B cell (primary cell): ENCODE data around the gene TRRAP. TPM values are rescaled to one million over a fixed set of nuclear protein-coding genes. Genes with fewer than 3 reads are reported as not detected.

Experiments used
- ATAC-seq: fragments of 200-7000 bp; cut with Tn5 transposase; one replicate; pipeline ENCODE4 v1.10.0; 2021; ENCODE audit warnings: low read depth, mild to moderate bottlenecking, moderate number of reproducible peaks, moderate library complexity
- CTCF ChIA-PET: fragments of 350-600 bp; sonication (Branson Sonifier 250); formaldehyde crosslinking; loops from one replicate; lab custom pipeline; 2021; ENCODE audit warnings: antibody characterized with exemption, inconsistent platforms; lab: Charles Lee
- POLR2A ChIA-PET: fragments of 350-600 bp; sonication (Branson Sonifier 250); formaldehyde crosslinking; loops from one replicate; lab custom pipeline; 2021; ENCODE audit warnings: antibody characterized with exemption; lab: Charles Lee
- DNase-seq: peaks from one replicate; pipeline ENCODE4 v3.0.0; 2013
- H2AFZ ChIP-seq: 2 replicates; pipeline ENCODE4 v1.6.1; 2012; ENCODE audit warnings: mild to moderate bottlenecking, low read depth, low read length; ENCODE audit not compliant: insufficient read depth, poor library complexity, severe bottlenecking
- H3K27ac ChIP-seq, 2 donors: 1 replicate in 1 of 2; 2 replicates in 1 of 2; pipeline ENCODE4 v1.5.1; 2012 to 2013; ENCODE audit warnings: low read length in 2 of 2, mild to moderate bottlenecking in 2 of 2, moderate library complexity in 1 of 2
- H3K27me3 ChIP-seq, 4 experiments: fragments of 200-600 bp in 1 of 4; sonication (generic) in 1 of 4; replicated peaks in 1 of 4; 1 replicate in 2 of 4; 2 replicates in 2 of 4; pipeline versions ENCODE4 v1.6.1 to v1.7.0; 2013 to 2016; ENCODE audit warnings: low read length in 3 of 4, mild to moderate bottlenecking in 2 of 4, mixed read lengths in 1 of 4, moderate library complexity in 1 of 4; ENCODE audit not compliant: insufficient read depth in 4 of 4, control insufficient read depth in 3 of 4; ENCODE audit errors: control extremely low read depth in 1 of 4
- H3K36me3 ChIP-seq, 2 experiments: replicated peaks in 1 of 2; 1 replicate in 1 of 2; 2 replicates in 1 of 2; pipeline versions ENCODE4 v1.6.1 to v1.7.1; 2013; ENCODE audit warnings: low read length in 1 of 2; ENCODE audit not compliant: insufficient read depth in 2 of 2, control insufficient read depth in 1 of 2; ENCODE audit errors: control extremely low read depth in 1 of 2, extremely low read depth in 1 of 2
- H3K4me1 ChIP-seq, 2 donors: fragments of 200-600 bp in 1 of 2; sonication (generic) in 1 of 2; 1 replicate in 1 of 2; 2 replicates in 1 of 2; pipeline versions ENCODE4 v1.5.1 to v1.6.1; 2013 to 2017; ENCODE audit warnings: low read length in 2 of 2; ENCODE audit not compliant: control insufficient read depth in 2 of 2, insufficient read depth in 2 of 2
- H3K4me2 ChIP-seq: replicated peaks from 2 replicates; pipeline ENCODE3; 2012; ENCODE audit warnings: mild to moderate bottlenecking, low read depth, low read length; ENCODE audit not compliant: poor library complexity, severe bottlenecking
- H3K4me3 ChIP-seq, 5 experiments: fragments of 200-600 bp in 1 of 5; sonication (generic) in 1 of 5; 1 replicate in 3 of 5; 2 replicates in 2 of 5; pipeline versions ENCODE4 v1.5.1 to v1.7.0; 2011 to 2016; ENCODE audit warnings: low read length in 4 of 5, mild to moderate bottlenecking in 4 of 5, low read depth in 2 of 5, control low read depth in 1 of 5, moderate library complexity in 1 of 5; ENCODE audit not compliant: insufficient read depth in 1 of 5; ENCODE audit errors: control extremely low read depth in 1 of 5, extremely low read depth in 1 of 5
- H3K79me2 ChIP-seq: fragments of 200-600 bp; sonication (generic); one replicate; pipeline ENCODE4 v1.6.0; 2016; ENCODE audit warnings: low read length; ENCODE audit not compliant: control insufficient read depth, insufficient read depth
- H3K9ac ChIP-seq: fragments of 200-600 bp; sonication (generic); 2 replicates; pipeline ENCODE4 v1.6.1; 2017; ENCODE audit warnings: mild to moderate bottlenecking, low read length, moderate library complexity
- H3K9me3 ChIP-seq, 3 donors: one replicate each; pipeline versions ENCODE4 v1.6.1 to v1.7.1; 2013; ENCODE audit warnings: low read length in 2 of 3; ENCODE audit not compliant: control insufficient read depth in 2 of 3, insufficient read depth in 1 of 3; ENCODE audit errors: control extremely low read depth in 1 of 3
- H4K20me1 ChIP-seq: 2 replicates; pipeline ENCODE4 v1.6.0; 2012; ENCODE audit warnings: mild to moderate bottlenecking, low read length; ENCODE audit not compliant: insufficient read depth, control insufficient read depth, poor library complexity, severe bottlenecking
- H3K27ac Mint-ChIP-seq: one replicate; pipeline ENCODE4 v1.8.0; 2021; ENCODE audit warnings: mixed read lengths
- H3K27me3 Mint-ChIP-seq: one replicate; pipeline ENCODE4 v1.8.0; 2021; ENCODE audit warnings: mixed read lengths
- H3K4me1 Mint-ChIP-seq: one replicate; pipeline ENCODE4 v1.8.0; 2021; ENCODE audit warnings: mixed read lengths
- H3K4me3 Mint-ChIP-seq: one replicate; pipeline ENCODE4 v1.8.0; 2021; ENCODE audit warnings: mixed read lengths
- H3K9me3 Mint-ChIP-seq: one replicate; pipeline ENCODE4 v1.8.0; 2022; ENCODE audit warnings: mixed read lengths; ENCODE audit not compliant: insufficient read depth
- EZH2 ChIP-seq: IDR thresholded peaks from 2 replicates; pipeline ENCODE4 v1.6.1; 2012; ENCODE audit warnings: borderline replicate concordance, low read depth, mild to moderate bottlenecking, moderate library complexity, low read length; ENCODE audit not compliant: insufficient read depth, poor library complexity, severe bottlenecking
- WGBS: methylation state at CpG from one replicate; pipeline ENCODE4 v1.1.5; 2013; ENCODE audit warnings: missing lambda C conversion rate; ENCODE audit not compliant: insufficient coverage; 5-methylcytosine and 5-hydroxymethylcytosine counted together
- intact Hi-C: fragments of 100-400 bp; cut with micrococcal nuclease; formaldehyde crosslinking; loops from one replicate; pipeline ENCODE4 v1.10.0; 2022
- polyA plus RNA-seq: library from polyadenylated mRNA; depleted of rRNA; stranded (reverse); fragments of >200 nt; gene quantifications from 2 replicates; pipeline ENCODE4 v1.2.3, GENCODE V29; 2012
- total RNA-seq, 2 donors: library from RNA; stranded (reverse); fragments of 120-200 nt in 1 of 2; gene quantifications; 1 replicate in 1 of 2; 2 replicates in 1 of 2; pipeline versions ENCODE4 v1.2.3 to v1.2.4, GENCODE V29; 2013 to 2022
- TF ChIP-seq, protein P1 (sequence below): fragments of 200-600 bp; IDR thresholded peaks from one replicate; pipeline ENCODE4 v1.8.0; 2022; ENCODE audit warnings: antibody characterized with exemption, mild to moderate bottlenecking

TRRAP gene
- total and polyA plus RNA-seq, 2 donors (not counting 1 experiment from before 2014, with no cell fraction given): 25.4 to 102 TPM

DNA sequence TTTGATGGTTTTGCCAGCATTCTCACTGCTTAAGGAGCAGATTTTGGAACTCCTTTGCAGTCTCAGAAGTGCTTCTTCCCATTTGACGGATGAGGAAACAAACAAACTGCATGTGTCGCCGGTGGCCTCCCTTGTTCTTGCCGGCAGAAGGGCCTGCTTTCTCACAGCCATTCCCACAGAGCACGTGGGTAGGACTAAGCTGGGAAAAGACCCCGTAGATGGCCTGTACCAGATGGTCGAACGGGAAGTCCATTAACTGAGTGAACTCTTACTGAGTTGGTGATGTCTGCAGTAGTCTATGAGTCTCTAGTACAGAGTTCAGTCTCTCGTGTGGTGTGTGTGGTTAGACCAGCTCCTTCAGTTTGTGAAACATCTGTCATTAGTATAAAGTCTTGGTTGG lies 131.9 kb downstream of the TRRAP start:
- POLR2A ChIA-PET: no interaction called here
- no peak for DNase-seq
- no peaks in the 10 kb centered on the region for H3K27me3 ChIP-seq

DNA sequence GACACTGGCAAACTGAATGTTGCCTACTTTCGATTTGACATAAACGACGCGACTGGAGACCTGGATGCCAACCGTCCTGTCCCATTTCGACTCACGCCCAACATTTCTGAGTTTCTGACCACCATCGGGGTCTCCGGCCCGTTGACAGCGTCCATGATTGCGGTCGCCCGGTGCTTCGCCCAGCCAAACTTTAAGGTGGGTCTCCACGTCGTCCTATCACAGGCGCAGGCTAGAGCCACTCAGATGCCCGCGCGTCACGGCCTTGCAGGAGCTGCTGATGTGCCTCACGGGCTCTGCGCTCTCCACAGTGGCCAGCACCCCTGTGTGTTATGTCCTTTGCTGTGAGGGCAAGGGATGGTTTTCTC lies 133.0 kb downstream of the TRRAP start:
- no peak for DNase-seq

More for the DNA sequence above, 131.9 kb downstream of the TRRAP start:
- Mint-ChIP-seq H3K9me3 (no peaks in the 10 kb centered on the region), H3K4me3 (no peak overlapping the region), H3K4me1 (peaks cover 7% of the 10 kb centered on the region), H3K27me3 (no peaks in the 10 kb centered on the region), H3K27ac (no peak overlapping the region)
- no peak overlapping the region for H3K27ac ChIP-seq
- intact Hi-C loops: no loop called here
- H3K4me2 ChIP-seq: no peak overlapping the region
- TF ChIP-seq EZH2: no peak
- TF ChIP-seq, protein P1, sequence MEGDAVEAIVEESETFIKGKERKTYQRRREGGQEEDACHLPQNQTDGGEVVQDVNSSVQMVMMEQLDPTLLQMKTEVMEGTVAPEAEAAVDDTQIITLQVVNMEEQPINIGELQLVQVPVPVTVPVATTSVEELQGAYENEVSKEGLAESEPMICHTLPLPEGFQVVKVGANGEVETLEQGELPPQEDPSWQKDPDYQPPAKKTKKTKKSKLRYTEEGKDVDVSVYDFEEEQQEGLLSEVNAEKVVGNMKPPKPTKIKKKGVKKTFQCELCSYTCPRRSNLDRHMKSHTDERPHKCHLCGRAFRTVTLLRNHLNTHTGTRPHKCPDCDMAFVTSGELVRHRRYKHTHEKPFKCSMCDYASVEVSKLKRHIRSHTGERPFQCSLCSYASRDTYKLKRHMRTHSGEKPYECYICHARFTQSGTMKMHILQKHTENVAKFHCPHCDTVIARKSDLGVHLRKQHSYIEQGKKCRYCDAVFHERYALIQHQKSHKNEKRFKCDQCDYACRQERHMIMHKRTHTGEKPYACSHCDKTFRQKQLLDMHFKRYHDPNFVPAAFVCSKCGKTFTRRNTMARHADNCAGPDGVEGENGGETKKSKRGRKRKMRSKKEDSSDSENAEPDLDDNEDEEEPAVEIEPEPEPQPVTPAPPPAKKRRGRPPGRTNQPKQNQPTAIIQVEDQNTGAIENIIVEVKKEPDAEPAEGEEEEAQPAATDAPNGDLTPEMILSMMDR: no peak
- no peak overlapping the region for H3K9ac ChIP-seq
- H4K20me1 ChIP-seq: no peaks in the 10 kb centered on the region
- CTCF ChIA-PET: no interaction called here
- ATAC-seq: no peak
- no peaks in the 10 kb centered on the region for H3K9me3 ChIP-seq
- H3K36me3 ChIP-seq: peaks cover 0 to 82% of the 10 kb centered on the region in 2 experiments
- H3K79me2 ChIP-seq: no peaks in the 10 kb centered on the region
- 92% methylated on average over 9 of the region's 9 CpGs for WGBS
- no peak overlapping the region for H2AFZ ChIP-seq
- no peaks in the 10 kb centered on the region for H3K4me1 ChIP-seq
- H3K4me3 ChIP-seq: no peak overlapping the region

More for the DNA sequence above, 133.0 kb downstream of the TRRAP start:
- Histone ChIP-seq H3K27ac (no peak overlapping the region), H3K4me2 (no peak overlapping the region), H3K36me3 (peaks cover 0 to 80% of the 10 kb centered on the region in 2 experiments), H3K9me3 (no peaks in the 10 kb centered on the region), H3K27me3 (no peaks in the 10 kb centered on the region), H4K20me1 (no peaks in the 10 kb centered on the region), H3K4me3 (no peak overlapping the region), H3K4me1 (no peaks in the 10 kb centered on the region), H2AFZ (no peak overlapping the region), H3K79me2 (no peaks in the 10 kb centered on the region), H3K9ac (no peak overlapping the region)
- ChIA-PET POLR2A (no interaction called here), CTCF (no interaction called here)
- WGBS: 99% methylated on average over 24 of the region's 24 CpGs
- intact Hi-C loops: no loop called here
- H3K4me3 Mint-ChIP-seq: no peak overlapping the region
- H3K27me3 Mint-ChIP-seq: no peaks in the 10 kb centered on the region
- TF ChIP-seq, protein P1: no peak
- TF ChIP-seq EZH2: no peak
- H3K27ac Mint-ChIP-seq: no peak overlapping the region
- H3K9me3 Mint-ChIP-seq: no peaks in the 10 kb centered on the region
- peaks cover 2% of the 10 kb centered on the region for H3K4me1 Mint-ChIP-seq
- no peak for ATAC-seq
